MCF 10A (cell line): Measurements from ENCODE around the gene PIK3C2B. TPM values are rescaled to one million over a fixed set of nuclear protein-coding genes. Genes with fewer than 3 reads are reported as not detected.

Experiments
- BruUV-seq: library from RNA; stranded (reverse); fragments of 400-500 nt; replicated peaks from 2 replicates; lab custom pipeline; 2021; lab: Mats Ljungman, UMichigan
- CTCF ChIA-PET: fragments of 300-600 bp; sonication (Branson Sonifier 250); formaldehyde crosslinking; extraction: SDS; loops from one replicate; lab custom pipeline; 2021; ENCODE audit warnings: antibody characterized with exemption, inconsistent platforms; lab: Yijun Ruan, JAX
- POLR2A ChIA-PET: fragments of 300-600, 350-650 bp; sonication (Branson Sonifier 250); formaldehyde crosslinking; extraction: SDS; loops from one replicate; lab custom pipeline; 2020; ENCODE audit warnings: antibody characterized with exemption, inconsistent platforms; lab: Yijun Ruan, JAX
- DNase-seq: peaks from one replicate; pipeline ENCODE4 v3.0.0-alpha.2; 2018; ENCODE audit not compliant: unreplicated experiment
- H3K27ac Mint-ChIP-seq: one replicate; pipeline ENCODE4 v1.8.0; 2022; ENCODE audit warnings: mild to moderate bottlenecking, low read depth, mixed read lengths; ENCODE audit not compliant: unreplicated experiment
- H3K27me3 Mint-ChIP-seq: one replicate; pipeline ENCODE4 v1.8.0; 2022; ENCODE audit warnings: mixed read lengths; ENCODE audit not compliant: insufficient read depth, unreplicated experiment
- H3K36me3 Mint-ChIP-seq: one replicate; pipeline ENCODE4 v1.8.0; 2022; ENCODE audit warnings: mild to moderate bottlenecking, moderate library complexity, mixed read lengths; ENCODE audit not compliant: insufficient read depth, unreplicated experiment
- H3K4me1 Mint-ChIP-seq: one replicate; pipeline ENCODE4 v1.8.0; 2022; ENCODE audit warnings: mixed read lengths; ENCODE audit not compliant: insufficient read depth, unreplicated experiment
- H3K4me3 Mint-ChIP-seq: one replicate; pipeline ENCODE4 v1.8.0; 2022; ENCODE audit warnings: mild to moderate bottlenecking, moderate library complexity, mixed read lengths; ENCODE audit not compliant: unreplicated experiment
- H3K9me3 Mint-ChIP-seq: one replicate; pipeline ENCODE4 v1.8.0; 2022; ENCODE audit warnings: mixed read lengths; ENCODE audit not compliant: unreplicated experiment
- CTCF ChIP-seq: fragments of 200-600 bp; IDR thresholded peaks from one replicate; pipeline ENCODE4 v1.8.0; 2022; ENCODE audit warnings: antibody characterized with exemption, mild to moderate bottlenecking; ENCODE audit not compliant: unreplicated experiment
- intact Hi-C: fragments of 100-400 bp; cut with micrococcal nuclease; formaldehyde crosslinking; loops from 2 replicates; pipeline ENCODE4 v1.14.1; 2022
- total RNA-seq: library from RNA; stranded (reverse); gene quantifications from 2 replicates; pipeline ENCODE4 v1.2.3, GENCODE V29; 2022

PIK3C2B gene
- total RNA-seq, 1 experiment from 2014 or later = 3.4 TPM

GRCh38 chr1:204448991-204449677, 45.5 kb downstream of the PIK3C2B start:
- ChIA-PET CTCF (interaction anchor here (0.6 to 38.8 kb wide), 10 partner anchors 9 to 613 kb away, joined by 3 to 1125 read pairs (median 3); partner anchors contain the start of gene PIK3C2B), POLR2A (interaction anchor here (0.7 to 2.0 kb wide), 5 partner anchors 10 to 45 kb away, joined by 3 to 7 read pairs (median 6); partner anchors contain the start of gene PIK3C2B)
- Mint-ChIP-seq H3K4me3 (no peak overlapping the region), H3K36me3 (peaks cover 9% of the 10 kb centered on the region), H3K27me3 (no peaks in the 10 kb centered on the region), H3K27ac (no peak overlapping the region), H3K4me1 (peaks cover 29% of the 10 kb centered on the region), H3K9me3 (no peaks in the 10 kb centered on the region)
- BruUV-seq = no TSS peak
- intact Hi-C loops = no loop called here
- no peak for TF ChIP-seq CTCF
- DNase-seq = no peak

GRCh38 chr1:204448344-204448964, 46.2 kb downstream of the PIK3C2B start:
- BruUV-seq = no TSS peak
- POLR2A ChIA-PET = interaction anchor here (0.7 to 2.0 kb wide), 5 partner anchors 9 to 46 kb away, joined by 3 to 16 read pairs (median 6); partner anchors contain the start of gene PIK3C2B
- Mint-ChIP-seq H3K4me1 (peaks cover 36% of the 10 kb centered on the region), H3K27ac (no peak overlapping the region), H3K27me3 (no peaks in the 10 kb centered on the region), H3K9me3 (no peaks in the 10 kb centered on the region), H3K36me3 (peaks cover 16% of the 10 kb centered on the region), H3K4me3 (no peak overlapping the region)
- TF ChIP-seq CTCF = no peak
- intact Hi-C loops = no loop called here
- peak; percentile 89 for DNase-seq
- CTCF ChIA-PET = interaction anchor here (0.6 to 38.8 kb wide), 7 partner anchors 10 to 613 kb away, joined by 3 to 1125 read pairs (median 3); partner anchors contain the start of gene PIK3C2B

- H3K4me3 Mint-ChIP-seq = no peak overlapping the region
- CTCF ChIA-PET = interaction anchor here (0.6 to 38.8 kb wide), 11 partner anchors 9 to 359 kb away, joined by 3 to 1125 read pairs (median 4); partner anchors contain the start of gene PIK3C2B
- no peak for TF ChIP-seq CTCF
- BruUV-seq = no TSS peak
- POLR2A ChIA-PET = interaction anchor here (0.8 to 1.6 kb wide), 4 partner anchors 9 to 46 kb away, joined by 3 to 16 read pairs (median 6); partner anchors contain the start of gene PIK3C2B
- H3K4me1 Mint-ChIP-seq = peaks cover 43% of the 10 kb centered on the region
- H3K27me3 Mint-ChIP-seq = no peaks in the 10 kb centered on the region
- peaks cover 19% of the 10 kb centered on the region for H3K36me3 Mint-ChIP-seq
- intact Hi-C loops = no loop called here
- DNase-seq = no peak
- no peak overlapping the region for H3K27ac Mint-ChIP-seq
- no peaks in the 10 kb centered on the region for H3K9me3 Mint-ChIP-seq
Observed at GRCh38 chr1:204447736-204448135, 46.9 kb downstream of the PIK3C2B start.

GRCh38 chr1:204447190-204447589, 47.4 kb downstream of the PIK3C2B start:
- no TSS peak for BruUV-seq
- ChIA-PET POLR2A (interaction anchor here (0.8 to 1.6 kb wide), 6 partner anchors 9 to 69 kb away, joined by 3 to 16 read pairs (median 4); partner anchors contain the start of genes MDM4 and PIK3C2B), CTCF (interaction anchor here (0.6 to 38.8 kb wide), 21 partner anchors 8 to 969 kb away, joined by 3 to 1125 read pairs (median 5); partner anchors contain the start of gene PIK3C2B)
- H3K4me1 Mint-ChIP-seq = peaks cover 46% of the 10 kb centered on the region
- TF ChIP-seq CTCF = no peak
- DNase-seq = no peak
- no peaks in the 10 kb centered on the region for H3K9me3 Mint-ChIP-seq
- H3K36me3 Mint-ChIP-seq = peaks cover 19% of the 10 kb centered on the region
- H3K27me3 Mint-ChIP-seq = no peaks in the 10 kb centered on the region
- no peak overlapping the region for H3K27ac Mint-ChIP-seq
- intact Hi-C loops = no loop called here
- H3K4me3 Mint-ChIP-seq = no peak overlapping the region
